ENCODE results near the gene ZFYVE28.

DNA sequence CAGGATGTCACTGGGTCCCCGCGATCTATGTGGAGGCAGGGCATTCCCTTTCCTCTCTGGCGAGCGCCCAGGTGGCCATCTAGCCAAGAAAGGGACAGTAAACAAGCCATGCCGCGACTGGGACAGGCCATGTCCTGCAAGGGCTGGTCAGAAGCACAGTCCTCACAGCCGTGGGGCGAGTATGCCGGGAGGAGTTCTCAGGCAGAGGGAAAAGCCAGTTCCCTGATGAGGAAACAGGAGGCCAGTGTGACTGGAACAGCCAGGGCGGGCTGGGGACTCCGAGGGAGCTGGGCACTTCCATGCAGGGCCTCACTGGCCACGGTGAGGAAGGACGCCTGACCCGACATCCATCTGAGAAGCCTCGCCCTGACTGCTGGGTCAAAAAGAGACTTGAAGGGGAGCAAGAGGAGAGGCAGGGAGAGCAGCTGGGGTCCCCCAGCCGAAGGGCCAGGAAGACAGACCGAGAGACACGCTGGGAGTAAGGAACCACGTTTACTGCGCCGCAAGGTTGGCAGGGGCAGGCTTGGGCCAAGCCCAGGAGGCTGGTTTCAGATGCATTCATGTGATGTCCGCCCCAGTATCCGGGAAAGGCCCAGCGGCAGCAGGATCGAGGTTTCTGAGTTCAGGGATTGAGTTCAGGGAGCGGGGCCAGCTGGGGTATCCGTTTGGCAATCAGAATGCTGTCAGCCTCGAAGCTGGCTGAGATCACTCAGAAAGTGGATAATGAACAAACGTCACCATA lies 15.3 kb upstream of the ZFYVE28 start:
- TF ChIP-seq, protein P1, sequence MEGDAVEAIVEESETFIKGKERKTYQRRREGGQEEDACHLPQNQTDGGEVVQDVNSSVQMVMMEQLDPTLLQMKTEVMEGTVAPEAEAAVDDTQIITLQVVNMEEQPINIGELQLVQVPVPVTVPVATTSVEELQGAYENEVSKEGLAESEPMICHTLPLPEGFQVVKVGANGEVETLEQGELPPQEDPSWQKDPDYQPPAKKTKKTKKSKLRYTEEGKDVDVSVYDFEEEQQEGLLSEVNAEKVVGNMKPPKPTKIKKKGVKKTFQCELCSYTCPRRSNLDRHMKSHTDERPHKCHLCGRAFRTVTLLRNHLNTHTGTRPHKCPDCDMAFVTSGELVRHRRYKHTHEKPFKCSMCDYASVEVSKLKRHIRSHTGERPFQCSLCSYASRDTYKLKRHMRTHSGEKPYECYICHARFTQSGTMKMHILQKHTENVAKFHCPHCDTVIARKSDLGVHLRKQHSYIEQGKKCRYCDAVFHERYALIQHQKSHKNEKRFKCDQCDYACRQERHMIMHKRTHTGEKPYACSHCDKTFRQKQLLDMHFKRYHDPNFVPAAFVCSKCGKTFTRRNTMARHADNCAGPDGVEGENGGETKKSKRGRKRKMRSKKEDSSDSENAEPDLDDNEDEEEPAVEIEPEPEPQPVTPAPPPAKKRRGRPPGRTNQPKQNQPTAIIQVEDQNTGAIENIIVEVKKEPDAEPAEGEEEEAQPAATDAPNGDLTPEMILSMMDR (IDR thresholded peaks at IDR 0.05) = no peak
- no peak for TF ChIP-seq POLR2A (IDR thresholded peaks at IDR 0.05)
